AG04450 (cell line): ENCODE data around the gene PPP1R36. TPM values are rescaled to one million over a fixed set of nuclear protein-coding genes. Genes with fewer than 3 reads are reported as not detected.

Experiments
- CTCF ChIA-PET: fragments of 300-600, 350-600 bp; formaldehyde crosslinking; extraction: SDS; loops from one replicate; lab custom pipeline; 2022; ENCODE audit warnings: antibody characterized with exemption, inconsistent platforms; lab: Charles Lee
- POLR2A ChIA-PET: fragments of 350-600 bp; formaldehyde crosslinking; extraction: SDS; loops from one replicate; lab custom pipeline; 2021; ENCODE audit warnings: antibody characterized with exemption, inconsistent platforms; lab: Yijun Ruan, JAX
- DNase-seq: peaks from one replicate; pipeline ENCODE4 v3.0.0-alpha.2; 2011; ENCODE audit warnings: low read depth, low spot score
- H3K27ac ChIP-seq: one replicate; pipeline ENCODE4 v1.5.1; 2012; ENCODE audit warnings: low read depth, low read length, control low read depth
- H3K27me3 ChIP-seq: one replicate; pipeline ENCODE4 v1.6.0; 2012; ENCODE audit warnings: low read length; ENCODE audit not compliant: control insufficient read depth, insufficient read depth
- H3K4me3 ChIP-seq: 2 replicates; pipeline ENCODE4 v1.5.1; 2011; ENCODE audit warnings: mild to moderate bottlenecking, low read depth, low read length, control low read depth
- H3K9me3 ChIP-seq: 2 replicates; pipeline ENCODE4 v1.5.1; 2012; ENCODE audit warnings: low read length; ENCODE audit not compliant: control insufficient read depth, insufficient read depth
- CTCF ChIP-seq: IDR thresholded peaks from 2 replicates; pipeline ENCODE4 v1.5.1; 2011; ENCODE audit warnings: low read depth, low read length, control low read depth, inconsistent platforms
- polyA plus RNA-seq: library from polyadenylated mRNA; depleted of rRNA; stranded (reverse); fragments of >200 nt; gene quantifications from 2 replicates; pipeline ENCODE4 v1.2.3, GENCODE V29; 2011

Gene PPP1R36
- polyA plus RNA-seq, 1 experiment, result 0.38 TPM

GRCh38 chr14:64580467-64580866 is 30.7 kb downstream of the PPP1R36 start:
- H3K27ac ChIP-seq, result no peak overlapping the region
- no peak overlapping the region for H3K4me3 ChIP-seq
- DNase-seq, result no peak
- ChIA-PET POLR2A (no interaction called here), CTCF (no interaction called here)
- TF ChIP-seq CTCF, result no peak
- no peaks in the 10 kb centered on the region for H3K9me3 ChIP-seq
- no peaks in the 10 kb centered on the region for H3K27me3 ChIP-seq

- no peak for TF ChIP-seq CTCF
- POLR2A ChIA-PET, result no interaction called here
- no peak for DNase-seq
- Histone ChIP-seq H3K4me3 (no peak overlapping the region), H3K27me3 (no peaks in the 10 kb centered on the region), H3K27ac (no peak overlapping the region), H3K9me3 (no peaks in the 10 kb centered on the region)
- CTCF ChIA-PET, result no interaction called here
Observed at GRCh38 chr14:64581363-64581762, 31.6 kb downstream of the PPP1R36 start.

GRCh38 chr14:64581817-64582216 is 32.1 kb downstream of the PPP1R36 start:
- TF ChIP-seq CTCF, result no peak
- H3K4me3 ChIP-seq, result no peak overlapping the region
- no peak overlapping the region for H3K27ac ChIP-seq
- ChIA-PET POLR2A (no interaction called here), CTCF (no interaction called here)
- H3K27me3 ChIP-seq, result no peaks in the 10 kb centered on the region
- H3K9me3 ChIP-seq, result no peaks in the 10 kb centered on the region
- no peak for DNase-seq

- no peak overlapping the region for H3K27ac ChIP-seq
- ChIA-PET POLR2A (no interaction called here), CTCF (interaction anchor here (0.7 kb wide), 1 partner anchor 44 kb away, joined by 3 read pairs; the partner anchor contains the start of gene HSPA2)
- DNase-seq, result no peak
- H3K27me3 ChIP-seq, result no peaks in the 10 kb centered on the region
- TF ChIP-seq CTCF, result no peak
- no peak overlapping the region for H3K4me3 ChIP-seq
- no peaks in the 10 kb centered on the region for H3K9me3 ChIP-seq
Observed at GRCh38 chr14:64584190-64584589, 34.4 kb downstream of the PPP1R36 start.

- POLR2A ChIA-PET, result interaction anchor here (0.7 kb wide), 1 partner anchor 226 kb away, joined by 4 read pairs; no protein-coding TSS in a partner anchor
- CTCF ChIA-PET, result interaction anchor here (0.6 to 1.0 kb wide), 2 partner anchors 13 to 31 kb away, joined by 3 read pairs; no protein-coding TSS in a partner anchor
- H3K9me3 ChIP-seq, result no peaks in the 10 kb centered on the region
- H3K27ac ChIP-seq, result no peak overlapping the region
- H3K27me3 ChIP-seq, result no peaks in the 10 kb centered on the region
- no peak overlapping the region for H3K4me3 ChIP-seq
- DNase-seq, result no peak
- TF ChIP-seq CTCF, result no peak
Observed at GRCh38 chr14:64591809-64592208, 42.0 kb downstream of the PPP1R36 start.
